Measurements from ENCODE around the gene FES. TPM values are rescaled to one million over a fixed set of nuclear protein-coding genes. Genes with fewer than 3 reads are reported as not detected.

Gene FES
- total and polyA plus RNA-seq, 4 donors, result 11.6 to 68.3 (median 33.1) TPM

DNA sequence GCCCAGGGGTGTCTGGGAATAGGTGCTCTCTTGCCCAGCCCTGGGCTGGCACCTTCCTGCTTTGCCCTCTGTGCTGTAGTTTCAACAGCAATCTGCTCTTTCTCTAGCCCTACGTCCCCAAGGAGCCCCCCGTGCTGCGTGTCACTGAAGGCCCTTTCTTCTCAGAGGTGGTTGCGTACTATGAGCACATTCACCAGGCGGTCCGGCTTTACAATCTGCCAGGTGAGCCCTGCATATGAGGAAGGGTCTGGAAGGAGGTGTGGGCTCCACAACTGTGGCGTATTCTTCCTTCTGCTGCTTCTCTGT, 28.4 kb downstream of the FES start:
- 93 to 94% methylated on average over 7 of the region's 7 CpGs for WGBS, 2 donors
- Histone ChIP-seq H3K36me3 (ENCODE audit: control insufficient read depth in 1 of 2, insufficient read depth in 2 of 2, low read length in 1 of 2) (peaks cover 6 to 18% of the 10 kb centered on the region in 2 donors), H3K4me3 (ENCODE audit: low read length in 2 of 2) (no peak overlapping the region), H3K4me1 (ENCODE audit: control insufficient read depth in 1 of 2, insufficient read depth in 2 of 2, low read length in 2 of 2) (no peaks in the 10 kb centered on the region), H3K27ac (ENCODE audit: low read depth in 1 of 2, low read length in 2 of 2) (no peak overlapping the region), H3K27me3 (ENCODE audit: control insufficient read depth in 1 of 2, insufficient read depth in 2 of 2, low read length in 1 of 2) (no peaks in the 10 kb centered on the region), H3K9me3 (ENCODE audit: control insufficient read depth, low read length) (no peaks in the 10 kb centered on the region)
- no peak for ATAC-seq (ENCODE audit: low FRiP score)
- no peak for DNase-seq
- intact Hi-C loops (cut with DNase I), result no loop called here

- Histone ChIP-seq H3K9me3 (ENCODE audit: control insufficient read depth, low read length) (no peaks in the 10 kb centered on the region), H3K4me3 (ENCODE audit: low read length in 2 of 2) (no peak overlapping the region), H3K27ac (ENCODE audit: low read depth in 1 of 2, low read length in 2 of 2) (no peak overlapping the region), H3K36me3 (ENCODE audit: control insufficient read depth in 1 of 2, insufficient read depth in 2 of 2, low read length in 1 of 2) (peaks cover 6 to 22% of the 10 kb centered on the region in 2 donors), H3K27me3 (ENCODE audit: control insufficient read depth in 1 of 2, insufficient read depth in 2 of 2, low read length in 1 of 2) (no peaks in the 10 kb centered on the region), H3K4me1 (ENCODE audit: control insufficient read depth in 1 of 2, insufficient read depth in 2 of 2, low read length in 2 of 2) (no peaks in the 10 kb centered on the region)
- intact Hi-C loops (cut with DNase I), result no loop called here
- no peak for ATAC-seq (ENCODE audit: low FRiP score)
- DNase-seq, result no peak
- 93 to 94% methylated on average over 12 of the region's 12 CpGs for WGBS, 2 donors
These were observed 29.2 kb downstream of the FES start for GRCh38 chr15:90913398-90913944.

DNA sequence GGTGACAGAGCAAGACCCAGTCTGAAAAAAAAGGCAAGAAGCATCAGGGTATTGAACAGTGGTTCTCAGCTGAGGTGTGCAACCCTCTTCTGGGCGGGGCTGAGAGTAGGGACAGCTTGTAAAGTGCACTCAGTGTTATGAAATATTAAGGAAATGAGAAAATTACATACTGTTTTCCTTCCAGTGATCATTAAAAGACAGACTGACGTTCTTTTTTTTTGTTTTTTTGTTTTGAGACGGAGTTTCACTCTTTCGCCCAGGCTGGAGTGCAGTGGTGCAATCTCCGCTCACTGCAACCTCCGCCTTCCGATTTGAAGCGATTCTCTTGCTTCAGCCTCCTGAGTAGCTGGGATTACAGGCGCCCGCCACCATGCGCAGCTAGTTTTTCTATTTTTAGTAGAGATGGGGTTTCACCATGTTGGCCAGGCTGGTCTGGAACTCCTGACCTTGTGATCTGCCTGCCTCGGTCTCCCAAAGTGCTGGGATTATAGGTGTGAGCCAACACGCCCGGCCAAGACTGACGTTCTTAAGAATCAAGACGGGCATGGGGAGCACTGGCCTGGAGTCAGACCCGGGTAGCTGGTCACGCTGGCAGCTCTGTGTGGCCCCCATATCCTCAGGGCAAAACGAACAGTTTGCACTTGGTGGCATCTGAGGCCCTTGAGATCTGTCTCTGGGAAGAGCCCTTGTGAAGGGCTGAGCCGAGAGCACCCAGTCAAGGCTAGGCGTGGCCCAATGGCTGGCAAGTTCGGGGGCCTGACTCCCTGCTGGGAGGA, 30.2 kb downstream of the FES start:
- ATAC-seq (ENCODE audit: low FRiP score), result no peak
- 92 to 93% methylated on average over 22 of the region's 22 CpGs for WGBS, 2 donors

DNA sequence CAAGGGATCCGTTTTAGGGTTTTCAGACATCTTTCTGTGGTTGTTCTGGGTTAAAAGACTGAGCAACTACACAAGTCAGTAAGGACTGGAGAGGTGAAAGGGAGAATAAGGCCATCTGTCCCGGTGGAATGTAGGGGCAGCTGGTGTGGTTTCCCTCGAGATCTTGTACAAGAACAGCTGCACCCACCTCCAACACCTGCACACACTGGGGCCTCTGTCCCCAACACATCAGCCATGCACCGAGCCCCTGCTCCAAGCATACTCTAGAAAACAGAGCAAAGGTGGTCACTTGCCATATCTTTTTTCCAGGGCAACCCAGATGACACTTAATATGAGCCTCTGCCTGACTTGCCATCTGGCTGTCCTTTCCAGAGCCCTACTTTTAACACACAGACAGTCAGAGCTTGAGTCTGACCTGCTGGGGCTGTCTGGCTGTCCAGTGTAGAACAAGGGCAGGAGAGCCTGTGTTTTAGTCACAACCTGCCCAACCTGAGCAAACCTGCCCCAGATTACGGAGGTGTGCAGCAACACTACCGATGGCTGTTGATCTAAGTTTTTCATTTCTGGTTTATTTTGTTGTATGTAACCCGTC, 31.0 kb downstream of the FES start:
- H3K27ac ChIP-seq (ENCODE audit: low read depth in 1 of 2, low read length in 2 of 2), result no peak overlapping the region
- H3K4me3 ChIP-seq (ENCODE audit: low read length in 2 of 2), result no peak overlapping the region
- no peak for ATAC-seq (ENCODE audit: low FRiP score)
- WGBS, 2 donors, result 88 to 90% methylated on average over 7 of the region's 7 CpGs
- H3K4me1 ChIP-seq (ENCODE audit: control insufficient read depth in 1 of 2, insufficient read depth in 2 of 2, low read length in 2 of 2), result no peaks in the 10 kb centered on the region
- intact Hi-C loops (cut with DNase I), result no loop called here
- peaks cover 6 to 28% of the 10 kb centered on the region in 2 donors for H3K36me3 ChIP-seq (ENCODE audit: control insufficient read depth in 1 of 2, insufficient read depth in 2 of 2, low read length in 1 of 2)
- no peak for DNase-seq
- no peaks in the 10 kb centered on the region for H3K27me3 ChIP-seq (ENCODE audit: control insufficient read depth in 1 of 2, insufficient read depth in 2 of 2, low read length in 1 of 2)
- no peaks in the 10 kb centered on the region for H3K9me3 ChIP-seq (ENCODE audit: control insufficient read depth, low read length)

More for the DNA sequence above, 30.2 kb downstream of the FES start:
- no peak overlapping the region for H3K4me3 ChIP-seq (ENCODE audit: low read length in 2 of 2)
- no peaks in the 10 kb centered on the region for H3K27me3 ChIP-seq (ENCODE audit: control insufficient read depth in 1 of 2, insufficient read depth in 2 of 2, low read length in 1 of 2)
- no peak overlapping the region for H3K27ac ChIP-seq (ENCODE audit: low read depth in 1 of 2, low read length in 2 of 2)
- intact Hi-C loops (cut with DNase I), result no loop called here
- H3K36me3 ChIP-seq (ENCODE audit: control insufficient read depth in 1 of 2, insufficient read depth in 2 of 2, low read length in 1 of 2), result peaks cover 6 to 25% of the 10 kb centered on the region in 2 donors
- no peaks in the 10 kb centered on the region for H3K4me1 ChIP-seq (ENCODE audit: control insufficient read depth in 1 of 2, insufficient read depth in 2 of 2, low read length in 2 of 2)
- DNase-seq, result no peak
- no peaks in the 10 kb centered on the region for H3K9me3 ChIP-seq (ENCODE audit: control insufficient read depth, low read length)

DNA sequence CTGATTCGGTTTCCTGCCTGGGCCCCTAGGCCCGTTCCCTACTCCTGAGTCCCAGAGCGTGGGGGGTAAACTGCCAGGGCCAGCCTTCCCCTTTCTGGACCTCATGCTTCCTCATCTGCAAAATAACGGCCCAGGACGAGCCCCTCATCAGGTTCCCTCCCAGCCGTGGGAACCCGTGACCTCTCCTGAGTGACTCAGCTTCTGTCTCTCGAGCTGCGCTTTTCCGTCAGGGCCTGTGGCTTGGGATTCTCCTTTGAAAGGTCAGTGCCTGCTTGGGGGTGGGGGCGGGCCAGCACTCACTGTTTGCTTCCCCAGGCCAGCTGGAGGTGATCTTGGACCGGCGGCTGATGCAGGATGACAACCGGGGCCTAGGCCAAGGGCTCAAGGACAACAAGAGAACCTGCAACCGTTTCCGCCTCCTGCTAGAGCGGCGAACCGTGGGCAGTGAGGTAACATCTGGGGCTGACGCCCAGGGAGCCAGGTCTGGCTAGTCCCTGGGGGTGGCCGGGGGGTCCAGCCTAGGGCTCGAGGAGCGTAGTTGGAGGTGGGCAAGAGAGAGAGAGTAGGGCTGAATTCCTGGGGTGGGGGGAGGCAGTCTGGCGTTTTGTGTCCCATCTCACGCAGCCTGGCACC, 31.6 kb downstream of the FES start:
- no peaks in the 10 kb centered on the region for H3K9me3 ChIP-seq (ENCODE audit: control insufficient read depth, low read length)
- WGBS, 2 donors, result 81% methylated on average over 23 to 25 of the region's 25 CpGs
- H3K27ac ChIP-seq (ENCODE audit: low read depth in 1 of 2, low read length in 2 of 2), result no peak overlapping the region
- intact Hi-C loops (cut with DNase I), result no loop called here
- H3K4me3 ChIP-seq (ENCODE audit: low read length in 2 of 2), result no peak overlapping the region
- no peaks in the 10 kb centered on the region for H3K4me1 ChIP-seq (ENCODE audit: control insufficient read depth in 1 of 2, insufficient read depth in 2 of 2, low read length in 2 of 2)
- DNase-seq (peak in 1 of 2 donors; percentile 86), ATAC-seq (ENCODE audit: low FRiP score) (peak; percentile 9)
- H3K27me3 ChIP-seq (ENCODE audit: control insufficient read depth in 1 of 2, insufficient read depth in 2 of 2, low read length in 1 of 2), result no peaks in the 10 kb centered on the region
- H3K36me3 ChIP-seq (ENCODE audit: control insufficient read depth in 1 of 2, insufficient read depth in 2 of 2, low read length in 1 of 2), result peaks cover 5 to 30% of the 10 kb centered on the region in 2 donors

DNA sequence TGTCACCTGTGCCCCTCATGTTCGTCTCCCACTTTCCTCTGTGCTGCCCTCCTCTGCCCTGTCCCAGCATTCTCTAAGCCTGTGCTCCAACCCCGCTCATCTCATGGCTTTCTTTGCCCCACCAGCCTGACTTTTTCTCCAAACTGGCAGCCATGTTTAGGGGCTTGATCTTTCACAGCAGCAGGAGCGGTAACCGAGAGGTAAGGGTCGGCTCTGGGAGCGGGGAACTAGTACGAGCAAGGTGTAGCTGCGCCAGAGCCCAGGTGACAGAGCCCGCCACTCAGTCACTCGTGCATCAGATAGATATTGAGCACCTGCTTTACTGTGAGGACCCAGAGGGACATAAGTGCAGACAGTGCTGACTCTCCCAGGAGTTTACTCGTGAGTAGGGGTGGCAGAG, 32.2 kb downstream of the FES start:
- no peaks in the 10 kb centered on the region for H3K27me3 ChIP-seq (ENCODE audit: control insufficient read depth in 1 of 2, insufficient read depth in 2 of 2, low read length in 1 of 2)
- ATAC-seq (ENCODE audit: low FRiP score) (no peak), DNase-seq (no peak)
- H3K4me1 ChIP-seq (ENCODE audit: control insufficient read depth in 1 of 2, insufficient read depth in 2 of 2, low read length in 2 of 2), result no peaks in the 10 kb centered on the region
- intact Hi-C loops (cut with DNase I), result no loop called here
- no peak overlapping the region for H3K4me3 ChIP-seq (ENCODE audit: low read length in 2 of 2)
- H3K9me3 ChIP-seq (ENCODE audit: control insufficient read depth, low read length), result no peaks in the 10 kb centered on the region
- H3K36me3 ChIP-seq (ENCODE audit: control insufficient read depth in 1 of 2, insufficient read depth in 2 of 2, low read length in 1 of 2), result peaks cover 0 to 26% of the 10 kb centered on the region in 2 donors
- H3K27ac ChIP-seq (ENCODE audit: low read depth in 1 of 2, low read length in 2 of 2), result no peak overlapping the region
- WGBS, 2 donors, result 89 to 91% methylated on average over 11 of the region's 11 CpGs

- Histone ChIP-seq H3K9me3 (ENCODE audit: control insufficient read depth, low read length) (no peaks in the 10 kb centered on the region), H3K36me3 (ENCODE audit: control insufficient read depth in 1 of 2, insufficient read depth in 2 of 2, low read length in 1 of 2) (peaks cover 0 to 19% of the 10 kb centered on the region in 2 donors), H3K27me3 (ENCODE audit: control insufficient read depth in 1 of 2, insufficient read depth in 2 of 2, low read length in 1 of 2) (no peaks in the 10 kb centered on the region), H3K27ac (ENCODE audit: low read depth in 1 of 2, low read length in 2 of 2) (no peak overlapping the region), H3K4me1 (ENCODE audit: control insufficient read depth in 1 of 2, insufficient read depth in 2 of 2, low read length in 2 of 2) (no peaks in the 10 kb centered on the region), H3K4me3 (ENCODE audit: low read length in 2 of 2) (no peak overlapping the region)
- intact Hi-C loops (cut with DNase I), result no loop called here
- DNase-seq (no peak), ATAC-seq (ENCODE audit: low FRiP score) (no peak)
- WGBS, 2 donors, result 92 to 93% methylated on average over 12 of the region's 12 CpGs
These were observed 33.3 kb downstream of the FES start for GRCh38 chr15:90917569-90917968.

DNA sequence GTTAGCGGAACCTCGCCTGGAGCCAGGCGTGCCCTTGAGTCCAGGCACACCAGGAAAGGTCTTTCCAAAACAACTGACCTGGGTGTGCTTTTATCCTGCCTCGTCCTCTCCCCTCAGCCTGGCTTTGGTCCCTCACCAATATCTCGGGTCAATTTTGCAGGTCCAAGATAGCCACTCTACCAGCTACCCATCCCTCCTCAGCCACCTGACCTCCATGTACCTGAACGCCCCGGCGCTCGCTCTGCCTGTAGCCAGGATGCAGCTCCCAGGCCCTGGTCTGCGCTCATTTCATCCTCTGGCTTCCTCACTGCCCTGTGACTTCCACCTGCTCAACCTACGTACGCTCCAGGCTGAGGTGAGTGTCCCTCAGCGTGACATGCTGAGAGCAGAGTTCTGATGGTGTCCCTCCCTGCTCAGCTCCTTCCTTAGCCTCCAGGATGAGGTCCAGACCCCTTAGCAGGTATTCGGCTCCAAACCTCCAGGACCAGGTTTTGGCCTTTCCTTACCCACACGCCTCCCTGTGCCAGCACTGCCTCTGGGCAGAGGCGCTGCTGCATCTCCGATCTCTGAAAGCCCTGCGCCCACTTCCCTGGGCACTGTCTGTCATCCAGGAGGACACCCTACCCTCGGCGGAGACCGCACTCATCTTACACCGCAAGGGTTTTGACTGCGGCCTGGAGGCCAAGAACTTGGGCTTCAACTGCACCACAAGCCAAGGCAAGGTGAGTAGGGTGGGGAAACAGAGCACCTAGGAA, 33.9 kb downstream of the FES start:
- peak in 1 of 2 donors; percentile 66 for DNase-seq
- ATAC-seq (ENCODE audit: low FRiP score), result no peak
- Histone ChIP-seq H3K4me1 (ENCODE audit: control insufficient read depth in 1 of 2, insufficient read depth in 2 of 2, low read length in 2 of 2) (no peaks in the 10 kb centered on the region), H3K9me3 (ENCODE audit: control insufficient read depth, low read length) (no peaks in the 10 kb centered on the region), H3K27ac (ENCODE audit: low read depth in 1 of 2, low read length in 2 of 2) (no peak overlapping the region), H3K36me3 (ENCODE audit: control insufficient read depth in 1 of 2, insufficient read depth in 2 of 2, low read length in 1 of 2) (peaks cover 0 to 19% of the 10 kb centered on the region in 2 donors), H3K4me3 (ENCODE audit: low read length in 2 of 2) (no peak overlapping the region), H3K27me3 (ENCODE audit: control insufficient read depth in 1 of 2, insufficient read depth in 2 of 2, low read length in 1 of 2) (no peaks in the 10 kb centered on the region)
- WGBS, 2 donors, result 91 to 95% methylated on average over 23 of the region's 23 CpGs
- intact Hi-C loops (cut with DNase I), result no loop called here
